GM20000 (cell line): ENCODE data around the gene JPH4.

Source experiments
- DNase-seq: peaks from one replicate; pipeline ENCODE4 v3.0.0; 2012; ENCODE audit warnings: low spot score
- CTCF ChIP-seq: IDR thresholded peaks from 2 replicates; pipeline ENCODE4 v1.5.1; 2012; ENCODE audit warnings: mild to moderate bottlenecking, control low read depth; ENCODE audit errors: extremely low read depth, missing control alignments

JPH4 gene

DNA sequence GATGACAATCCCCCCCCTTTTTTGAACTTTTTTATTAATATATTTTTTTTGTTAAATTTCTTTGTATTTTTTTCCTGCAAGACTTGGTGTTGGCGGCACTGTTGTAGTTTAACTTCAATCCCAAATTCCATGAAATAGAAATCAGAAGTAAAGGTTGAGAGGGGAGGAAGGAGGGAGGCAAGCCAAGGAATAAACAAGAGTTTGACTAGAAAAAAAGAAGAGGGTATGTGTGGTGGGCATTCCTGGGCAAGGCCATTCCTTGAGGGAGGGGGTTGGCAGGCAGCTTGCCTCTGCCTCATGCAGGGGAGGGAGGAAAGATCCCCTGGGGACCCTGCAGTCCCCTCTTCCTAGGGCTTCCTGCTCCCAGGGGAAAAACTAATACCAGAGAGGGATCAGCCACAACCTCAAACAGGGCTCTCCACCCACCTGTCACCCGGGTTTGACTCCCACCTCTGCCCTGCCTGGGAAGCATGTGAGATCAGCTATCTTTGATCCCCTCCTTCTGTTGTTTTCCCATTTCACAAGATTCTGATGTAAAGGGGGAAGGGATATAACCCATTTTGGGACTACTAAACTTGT lies 10.5 kb downstream of the JPH4 start:
- DNase-seq = no peak
- no peak for TF ChIP-seq CTCF

DNA sequence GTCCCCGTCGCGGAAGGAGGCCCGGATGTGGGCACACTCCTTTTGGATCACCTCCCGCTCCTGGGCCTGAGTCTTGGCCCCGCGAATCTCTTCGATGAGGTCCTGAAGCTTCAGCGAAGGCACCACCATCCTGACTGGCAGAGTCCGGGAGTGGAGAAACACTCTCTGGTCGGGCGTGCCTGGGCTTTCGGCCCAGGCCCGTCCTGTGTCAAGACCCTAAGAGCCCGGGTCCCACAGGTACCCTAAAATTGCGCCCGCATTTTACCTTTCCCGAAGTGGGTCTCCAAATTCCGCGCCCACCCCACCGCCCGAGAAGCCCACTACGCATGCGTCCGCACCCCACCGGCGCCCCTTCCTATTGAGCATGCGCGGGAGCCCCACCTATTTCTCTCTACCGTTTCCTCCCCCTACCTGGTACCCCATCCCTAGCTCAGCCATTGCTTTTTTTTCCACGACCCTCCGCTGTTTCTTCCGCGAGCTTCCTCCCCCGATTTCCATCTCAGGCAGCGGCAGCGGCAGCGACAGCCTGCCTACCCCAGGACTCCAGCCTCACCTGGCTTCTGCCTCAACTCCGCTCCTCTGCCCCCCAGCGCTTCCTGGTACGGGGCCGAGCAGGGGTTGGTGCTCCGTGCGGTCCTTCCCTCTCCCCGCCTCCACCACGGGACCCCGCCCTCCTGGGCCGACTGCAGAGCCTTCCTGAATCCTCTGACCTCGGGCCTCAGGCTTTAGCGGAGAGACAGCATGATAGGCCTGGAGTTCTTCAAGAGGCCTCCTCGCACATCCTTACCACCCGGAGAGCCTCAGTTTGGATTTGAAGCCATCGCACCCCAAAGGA lies 11.2 kb downstream of the JPH4 start, which contains the start of gene AP1G2:
Gene AP1G2, minus strand, starts transcription at position 606 of the 835 bp plus-strand sequence. Its CDS starts 477 bp downstream, at position 129.
- no peak for TF ChIP-seq CTCF
- DNase-seq = peak; percentile 90

DNA sequence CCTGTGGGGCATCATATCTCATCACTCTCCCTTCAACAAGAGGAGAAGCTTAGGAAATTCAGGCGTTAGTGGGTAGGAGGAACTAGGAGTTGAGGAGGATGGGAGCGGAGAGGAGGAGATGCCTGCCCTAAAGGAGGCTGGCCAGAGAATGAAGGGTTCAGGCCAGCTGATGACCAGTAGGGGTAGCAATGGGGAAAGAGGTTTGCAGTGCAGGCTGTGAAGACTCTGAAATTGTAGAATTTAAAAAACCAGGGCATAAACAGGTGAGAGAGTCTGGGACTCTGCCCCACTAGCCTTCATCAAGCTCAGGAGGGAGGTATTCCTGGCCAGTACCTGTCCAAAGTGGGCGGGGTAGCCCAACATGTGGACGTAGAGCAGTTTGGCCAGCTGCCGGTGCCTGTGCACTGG lies 11.8 kb downstream of the JPH4 start:
- no peak for TF ChIP-seq CTCF
- no peak for DNase-seq

GRCh38 chr14:23566112-23566777 lies 12.3 kb downstream of the JPH4 start:
- no peak for DNase-seq
- no peak for TF ChIP-seq CTCF

GRCh38 chr14:23565626-23566025 lies 13.0 kb downstream of the JPH4 start:
- no peak for DNase-seq
- TF ChIP-seq CTCF = no peak

DNA sequence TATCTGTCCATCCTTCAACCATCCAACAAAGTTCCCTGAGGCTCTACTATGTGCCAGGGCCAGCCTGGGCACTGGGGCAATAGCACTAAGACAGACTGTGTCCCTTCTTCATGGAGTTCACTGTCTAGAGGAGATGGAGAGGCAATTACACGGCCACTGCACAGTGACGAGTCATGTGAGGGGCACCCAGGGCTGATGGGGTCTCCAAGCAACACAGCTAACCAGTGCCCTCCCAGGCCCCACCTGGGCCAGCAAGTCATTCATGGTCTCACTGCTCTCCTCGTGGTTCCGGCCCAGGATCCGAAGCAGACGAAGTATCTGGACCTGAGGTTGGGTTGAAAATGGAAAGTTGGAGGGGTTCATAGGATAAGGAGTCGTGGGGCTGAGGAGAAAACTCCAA lies 13.7 kb downstream of the JPH4 start:
- no peak for TF ChIP-seq CTCF
- DNase-seq = no peak

- no peak for DNase-seq
- TF ChIP-seq CTCF = no peak
Observed at GRCh38 chr14:23564181-23564812, 14.3 kb downstream of the JPH4 start.
